Measurements from ENCODE around the gene DCAF16.
"Not testable (repeated sequence)": the region's sequence is repeated elsewhere in the genome, so short reads cannot be mapped to it uniquely, and the experiment has no call there.

DCAF16 gene
- 65.8 to 89.6 reads per million in 2 donors for total RNA-seq

DNA sequence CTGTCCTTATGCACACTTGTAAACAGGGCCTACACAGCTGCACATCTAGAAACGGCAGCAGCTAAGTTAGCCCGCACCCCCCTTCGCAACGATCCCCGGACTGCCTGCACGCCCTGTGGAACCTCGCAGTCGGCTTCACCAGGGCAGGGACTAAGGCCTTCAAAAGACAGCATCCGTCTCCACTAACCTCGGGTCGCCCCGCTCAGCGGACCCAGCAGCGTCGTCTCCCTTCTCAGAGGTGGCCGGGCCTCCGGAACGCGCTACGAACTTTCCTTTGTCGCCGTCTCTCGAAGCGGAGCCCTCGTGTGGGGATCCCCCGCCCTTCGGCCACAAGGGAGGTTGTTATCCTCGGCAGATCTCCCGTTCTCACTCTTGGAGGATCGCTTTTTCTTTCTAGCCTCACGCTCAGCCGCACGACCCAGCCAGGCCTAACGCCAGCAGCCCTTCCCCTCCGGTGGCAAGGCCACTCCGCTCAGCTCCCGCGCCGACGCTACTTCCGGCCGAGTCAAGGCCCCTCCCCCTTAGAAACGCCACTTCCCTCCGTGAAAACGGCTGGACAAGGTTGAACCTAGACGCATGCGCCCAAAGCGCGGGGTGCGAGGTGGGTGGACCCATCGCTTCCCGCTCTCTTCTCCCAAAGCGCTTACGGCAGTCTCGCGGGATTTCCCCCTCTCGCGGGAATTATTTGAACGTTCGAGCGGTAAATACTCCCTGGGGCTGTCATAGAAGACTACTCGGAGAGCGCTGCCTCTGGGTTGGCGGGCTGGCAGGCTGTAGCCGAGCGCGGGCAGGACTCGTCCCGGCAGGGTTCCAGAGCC, at the start of gene DCAF16, which contains the start of gene NCAPG:
Gene DCAF16 (minus strand): TSS at position 498 of the 818 bp plus-strand sequence. CDS start 6,616 bp downstream, outside the sequence.
Gene NCAPG (plus strand): TSS at position 720 of the 818 bp plus-strand sequence. CDS start 99 bp downstream, outside the sequence.
- peak; percentile 95 to 99 (median 99) for DNase-seq

DNA sequence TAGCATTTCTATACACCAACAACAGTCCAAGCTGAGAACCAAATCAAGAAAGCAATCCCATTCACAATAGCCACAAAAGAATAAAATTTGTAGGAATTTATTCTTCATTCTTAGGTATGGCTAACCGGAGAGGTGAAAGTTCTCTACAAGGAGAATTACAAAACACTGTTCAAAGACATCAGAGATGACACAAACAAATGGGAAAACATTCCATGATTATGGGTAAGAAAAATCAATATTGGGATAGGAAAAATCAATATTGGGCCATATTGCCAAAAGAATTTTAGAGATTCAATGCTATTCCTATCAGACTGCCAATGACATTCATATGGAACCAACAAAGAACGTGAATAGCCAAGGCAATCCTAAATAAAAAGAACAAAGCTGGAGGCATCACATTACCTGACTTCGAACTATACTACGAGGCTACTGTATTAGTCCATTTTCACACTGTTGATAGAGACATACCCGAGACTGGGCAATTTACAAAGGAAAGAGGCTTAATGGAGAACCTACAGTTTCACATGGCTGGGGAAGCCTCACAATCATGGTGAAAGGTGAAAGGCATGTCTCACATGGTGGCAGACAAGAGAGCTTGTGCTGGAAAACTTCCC, 49.3 kb upstream of the DCAF16 start:
- no peak for DNase-seq

DNA sequence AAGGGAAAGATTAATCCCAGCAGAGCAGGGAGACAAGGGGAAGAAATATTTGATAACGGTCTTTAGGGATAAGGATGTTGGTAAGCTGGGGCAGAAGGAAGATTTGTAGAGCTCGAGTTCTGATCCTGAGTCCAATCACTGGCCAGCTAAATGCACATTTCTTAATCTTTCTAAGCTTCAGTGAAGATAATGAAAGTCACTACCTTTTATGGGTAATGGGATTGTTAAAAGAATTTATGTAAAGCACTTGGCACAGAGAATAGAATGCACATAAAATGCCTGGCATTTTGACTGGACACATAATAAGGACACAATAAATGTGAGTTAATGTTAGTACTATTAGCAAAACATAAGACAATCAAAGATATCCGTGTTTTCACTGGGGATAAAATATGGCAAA, 43.5 kb upstream of the DCAF16 start:
- no peak for DNase-seq

DNA sequence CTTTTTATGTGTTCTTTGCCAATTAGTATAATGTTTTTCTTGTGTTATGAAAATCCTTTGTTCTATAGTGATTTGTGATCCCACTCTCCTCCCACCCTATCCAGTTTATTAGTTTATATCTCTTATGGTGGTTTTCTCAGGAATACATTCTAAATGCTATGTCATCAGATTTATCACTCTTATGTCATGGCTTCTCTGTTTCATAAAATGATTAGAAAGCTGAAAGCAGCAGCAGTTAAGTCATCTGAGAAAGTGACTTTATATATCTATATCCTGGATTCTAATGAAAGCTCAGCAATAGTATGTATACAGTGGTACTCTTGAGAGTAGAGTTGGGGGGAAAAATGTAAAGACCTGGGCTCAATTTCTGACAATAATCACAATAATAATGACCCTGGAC, 41.4 kb upstream of the DCAF16 start:
- DNase-seq: no peak

DNA sequence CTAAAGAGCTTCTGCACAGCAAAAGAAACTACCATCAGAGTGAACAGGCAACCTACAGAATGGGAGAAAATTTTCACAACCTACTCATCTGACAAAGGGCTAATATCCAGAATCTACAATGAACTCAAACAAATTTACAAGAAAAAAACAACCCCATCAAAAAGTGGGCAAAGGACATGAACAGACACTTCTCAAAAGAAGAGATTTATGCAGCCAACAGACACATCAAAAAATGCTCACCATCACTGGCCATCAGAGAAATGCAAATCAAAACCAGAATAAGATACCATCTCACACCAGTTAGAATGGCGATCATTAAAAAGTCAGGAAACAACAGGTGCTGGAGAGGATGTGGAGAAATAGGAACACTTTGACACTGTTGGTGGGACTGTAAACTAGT, 39.7 kb upstream of the DCAF16 start:
- not testable (repeated sequence) for DNase-seq

DNA sequence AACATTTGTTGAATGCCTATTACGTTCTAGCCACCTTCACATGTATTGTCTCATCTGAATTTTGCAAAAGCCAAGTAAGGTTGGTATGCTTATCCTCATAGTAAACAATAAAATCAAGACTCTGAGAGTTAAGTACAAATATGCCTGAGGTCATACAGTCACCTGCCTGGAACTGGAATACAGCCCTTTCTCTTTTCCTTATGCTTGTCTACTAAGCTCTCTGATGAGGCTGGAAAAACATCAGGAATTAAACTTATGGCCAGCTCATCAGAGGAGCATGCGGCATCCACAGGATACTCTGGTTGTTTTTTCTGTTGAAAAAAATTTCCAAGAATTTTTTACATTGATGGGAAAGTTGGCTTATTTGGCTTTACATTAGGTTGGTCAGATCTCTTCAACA, 35.7 kb upstream of the DCAF16 start:
- DNase-seq: no peak

DNA sequence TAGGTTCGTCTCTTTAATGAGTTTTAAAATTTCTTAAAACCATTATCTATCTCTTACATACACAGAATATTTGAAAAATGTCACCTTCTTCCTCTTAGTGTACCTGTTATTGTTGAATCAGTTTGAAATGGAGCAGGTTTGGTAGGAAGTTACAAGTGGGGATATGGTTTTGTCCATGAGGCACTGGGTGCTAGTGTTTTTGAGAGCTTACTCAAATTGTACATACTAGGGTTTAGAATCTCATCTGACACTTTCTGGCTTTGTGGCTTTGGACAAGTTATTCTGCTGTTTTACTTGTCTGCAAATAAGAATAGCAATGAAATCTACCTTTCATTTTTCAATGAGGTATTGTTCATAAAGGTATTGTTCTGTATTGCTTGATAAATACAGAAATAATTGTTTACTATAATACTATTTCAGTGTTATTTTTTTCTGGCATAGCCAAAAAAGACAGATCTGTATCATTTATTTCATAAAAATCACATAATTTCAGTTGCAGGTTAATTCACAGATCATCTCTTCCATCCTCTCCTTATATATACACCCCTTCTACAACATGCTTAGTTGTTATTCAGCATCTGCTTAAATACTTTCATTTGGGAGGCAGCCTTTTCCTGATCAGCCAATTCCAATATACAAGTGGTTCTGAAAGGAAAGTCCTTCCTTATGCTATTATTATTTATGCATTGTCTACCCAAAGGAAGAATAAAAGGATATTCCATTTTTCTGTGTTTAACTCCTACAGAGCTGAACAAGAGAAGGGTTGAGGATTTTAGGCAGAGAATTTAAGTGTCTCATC, 13.5 kb upstream of the DCAF16 start:
- peak in 1 of 5 experiments; percentile 51 for DNase-seq

DNA sequence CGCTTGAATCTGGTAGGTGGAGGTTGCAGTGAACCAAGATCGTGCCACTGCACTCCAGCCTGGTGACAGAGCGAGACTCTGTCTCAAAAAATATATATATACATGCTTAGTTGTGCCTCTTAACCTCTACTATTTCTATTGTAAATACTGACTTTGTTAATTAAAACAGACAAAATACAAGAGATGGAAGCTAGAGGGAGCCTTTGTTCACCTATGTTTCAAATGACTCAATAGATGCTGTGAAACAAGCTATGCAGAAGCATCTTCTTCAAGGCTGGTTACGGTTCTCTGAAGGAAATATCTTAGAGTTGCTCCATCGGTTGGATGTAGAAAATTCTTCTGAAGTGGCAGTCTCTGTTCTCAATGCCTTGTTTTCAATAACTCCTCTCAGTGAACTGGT, 6.5 kb upstream of the DCAF16 start:
- peak in 2 of 5 experiments; percentile 16 to 76 for DNase-seq

DNA sequence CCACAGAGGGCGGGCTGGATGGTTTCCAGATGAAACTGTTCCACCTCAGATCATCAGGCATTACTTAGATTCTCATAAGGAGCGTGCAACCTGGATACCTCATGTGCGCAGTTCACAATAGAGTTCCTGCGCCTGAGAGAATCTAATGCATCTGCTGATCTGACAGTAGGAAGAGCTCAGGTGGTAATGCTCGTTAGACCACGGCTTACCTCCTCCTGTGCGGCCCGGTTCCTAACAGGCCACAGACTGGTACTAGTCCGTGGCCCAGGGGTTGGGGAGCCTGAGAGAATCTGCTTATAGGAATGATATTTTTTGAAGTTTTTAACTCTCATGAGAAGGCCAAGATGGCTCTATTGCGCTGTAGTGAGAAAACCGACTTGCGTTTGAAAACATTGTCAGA, 5.6 kb upstream of the DCAF16 start:
- DNase-seq: no peak

DNA sequence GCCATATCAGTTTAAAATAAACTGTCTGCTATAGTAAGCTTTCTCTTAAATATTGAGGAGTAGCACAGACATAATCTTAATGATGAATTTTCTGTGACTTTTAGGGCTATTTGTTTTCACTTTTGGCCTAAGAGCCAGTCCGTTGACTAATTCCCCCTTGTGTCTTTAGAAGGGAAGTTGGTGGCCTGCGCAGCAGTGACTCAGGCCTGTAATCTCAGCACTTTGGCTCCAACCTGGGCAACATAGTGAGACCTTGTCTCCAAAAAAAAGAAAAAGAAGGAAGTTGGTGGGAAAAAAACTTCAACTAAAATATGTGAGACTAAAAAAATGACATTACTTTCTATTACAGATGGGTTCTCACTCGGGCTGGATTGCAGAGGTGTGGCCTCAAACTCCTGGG, 3.6 kb upstream of the DCAF16 start:
- DNase-seq: no peak

DNA sequence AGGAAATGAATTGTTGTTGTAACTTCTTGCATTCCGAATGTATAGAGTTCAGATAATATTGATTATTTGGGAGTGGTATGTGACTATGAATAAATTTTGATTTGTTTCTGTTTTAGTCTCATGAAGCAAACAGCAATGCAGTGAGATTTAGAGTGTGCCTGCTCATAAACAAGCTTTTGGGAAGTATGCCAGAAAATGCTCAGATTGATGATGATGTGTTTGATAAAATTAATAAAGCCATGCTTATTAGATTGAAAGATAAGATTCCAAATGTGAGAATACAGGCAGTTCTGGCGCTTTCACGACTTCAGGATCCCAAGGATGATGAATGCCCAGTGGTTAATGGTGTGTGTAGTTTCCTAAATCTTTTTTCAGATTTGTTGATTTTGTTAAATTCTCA, 2.2 kb upstream of the DCAF16 start:
- DNase-seq: no peak

DNA sequence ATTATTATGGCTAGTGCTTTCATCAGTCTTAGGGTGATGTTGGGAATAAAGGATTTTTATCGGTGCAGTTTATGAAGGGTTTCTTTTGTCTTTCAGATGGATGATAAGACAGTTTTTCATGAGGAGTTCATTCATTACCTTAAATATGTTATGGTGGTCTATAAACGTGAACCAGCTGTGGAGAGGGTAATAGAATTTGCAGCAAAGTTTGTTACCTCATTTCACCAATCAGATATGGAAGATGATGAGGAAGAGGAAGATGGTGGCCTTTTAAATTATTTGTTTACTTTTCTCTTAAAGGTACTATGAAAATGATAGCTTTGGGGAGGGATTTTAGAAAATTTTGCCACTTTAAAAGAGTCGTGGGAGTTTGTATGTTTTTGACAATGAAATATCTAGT, 1.6 kb upstream of the DCAF16 start:
- peak in 1 of 5 experiments; percentile 30 for DNase-seq

DNA sequence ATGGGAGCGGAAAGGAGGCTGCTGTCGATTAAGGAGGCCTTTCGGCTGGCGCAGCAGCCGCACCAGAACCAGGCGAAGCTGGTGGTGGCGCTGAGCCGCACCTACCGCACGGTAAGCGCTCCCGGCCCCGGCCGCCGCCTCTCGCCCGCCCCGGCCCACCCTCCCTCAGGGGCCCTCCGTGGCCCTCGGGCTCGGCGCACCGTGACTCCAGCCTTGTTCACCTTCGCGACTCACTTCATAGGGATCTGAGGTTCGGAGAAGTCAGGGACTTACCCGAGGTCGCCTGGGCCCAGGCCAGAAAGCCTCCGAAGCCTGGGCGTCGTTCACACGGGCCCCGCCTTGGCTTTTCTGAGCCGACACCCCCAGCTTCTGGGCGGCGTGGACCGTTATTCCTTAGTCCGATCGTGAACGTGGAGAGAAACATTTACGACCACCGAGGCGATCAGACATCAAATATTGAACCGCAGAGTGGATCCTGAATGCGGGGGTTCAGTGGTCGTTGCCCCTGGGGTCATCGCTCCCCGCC, 584 bp upstream of the DCAF16 start:
- peak in 1 of 5 experiments; percentile 59 for DNase-seq

DNA sequence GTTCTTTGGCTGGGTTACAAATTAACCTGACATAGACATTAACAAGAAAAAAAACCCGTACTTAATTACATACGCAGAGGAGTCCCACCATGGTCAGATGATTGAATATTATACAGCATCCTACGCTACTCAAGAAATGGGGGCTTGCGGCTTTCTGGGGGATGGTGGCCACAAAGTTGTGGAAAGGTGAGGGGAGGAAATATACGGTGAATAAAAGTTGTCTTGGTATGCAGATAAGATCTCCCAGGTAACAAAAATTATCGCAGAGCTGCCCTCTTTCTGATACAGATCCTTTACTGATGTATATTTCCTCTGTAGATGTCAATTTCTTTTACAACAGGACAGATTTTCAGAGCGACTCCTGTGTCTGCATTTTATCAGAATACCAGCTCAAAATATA, 890 bp downstream of the DCAF16 start:
- peak in 3 of 5 experiments; percentile 9 to 22 (median 10) for DNase-seq

DNA sequence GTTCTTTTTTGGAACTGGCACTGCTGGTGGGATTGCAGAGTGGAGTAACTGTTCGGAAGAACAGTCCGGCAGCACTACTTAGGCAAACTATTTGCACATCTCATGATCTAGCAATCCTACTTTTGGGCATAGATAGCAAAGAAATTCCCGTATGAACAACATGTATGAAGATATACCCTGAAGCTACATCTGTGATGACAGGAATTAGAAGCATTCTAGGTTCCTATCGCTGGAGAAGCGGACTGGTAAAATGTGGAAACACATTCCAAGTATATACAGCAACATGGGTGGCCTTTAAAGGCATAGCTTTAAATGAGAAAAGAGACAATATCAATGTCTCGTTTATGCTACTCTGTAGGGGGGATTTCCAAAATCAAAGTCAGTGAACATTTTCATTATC, 3.1 kb downstream of the DCAF16 start:
- no peak for DNase-seq

DNA sequence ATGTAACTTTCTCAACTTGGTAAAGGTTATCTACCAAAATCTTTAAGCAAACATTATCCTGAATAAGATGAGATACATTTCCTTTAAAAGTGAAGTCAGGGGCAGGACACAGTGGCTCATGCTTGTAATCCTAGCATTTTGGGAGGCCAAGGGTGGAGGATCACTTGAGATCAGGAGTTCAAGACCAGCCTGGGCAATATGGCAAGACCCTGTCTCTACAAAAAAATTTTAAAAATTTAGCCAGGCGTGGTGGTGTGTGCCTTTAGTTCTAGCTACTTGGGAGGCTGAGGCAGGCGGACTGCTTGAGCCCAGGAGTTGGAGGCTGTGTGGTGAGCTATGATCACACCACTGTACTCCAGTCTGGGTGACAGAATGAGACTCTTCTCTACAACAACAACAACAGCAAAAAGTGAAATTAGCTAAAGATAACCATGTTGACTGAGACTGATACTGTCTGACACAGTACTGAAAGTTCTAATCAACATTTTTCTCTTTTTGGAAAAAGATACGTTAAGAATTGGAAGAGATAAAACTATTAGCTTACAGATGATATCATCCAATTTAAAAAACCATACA, 4.9 kb downstream of the DCAF16 start:
- peak in 1 of 5 experiments; percentile 50 for DNase-seq

DNA sequence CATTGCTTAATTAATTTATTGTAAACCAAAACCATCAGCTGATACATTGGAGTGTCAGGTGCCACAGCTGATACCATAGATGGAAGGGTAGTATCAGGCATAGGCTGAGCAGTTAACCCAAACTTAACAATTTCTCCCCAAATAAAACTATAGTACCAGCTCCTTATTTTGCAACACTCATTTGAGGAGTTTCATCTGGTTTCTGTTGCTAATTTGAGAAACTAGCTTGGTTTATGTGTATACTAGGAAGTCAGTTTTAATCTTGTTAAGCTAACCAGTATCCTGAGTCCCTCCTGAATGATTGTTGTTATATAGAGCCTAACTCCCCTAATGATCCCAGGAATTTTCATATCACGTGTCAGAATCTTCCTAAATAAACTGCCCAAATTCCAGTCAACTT, 12.7 kb downstream of the DCAF16 start:
- peak in 1 of 5 experiments; percentile 25 for DNase-seq

DNA sequence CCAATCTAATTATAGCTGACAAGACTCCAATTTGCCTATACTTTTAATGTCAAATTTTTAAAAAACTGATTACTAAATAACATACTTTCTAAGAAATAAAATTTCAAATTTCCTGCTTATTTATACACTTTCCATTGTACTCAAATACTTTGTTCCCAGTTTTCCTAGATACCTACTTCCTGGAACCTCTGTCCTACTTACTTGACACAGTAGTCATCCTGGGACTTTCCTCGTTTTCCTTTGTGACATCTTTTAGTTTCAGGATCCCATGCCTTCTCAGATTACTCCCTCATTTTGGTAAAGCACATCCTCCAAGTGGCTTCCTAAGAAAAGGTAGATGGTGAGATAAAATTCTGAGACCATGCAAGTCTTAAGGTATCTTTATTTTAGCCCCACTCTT, 15.8 kb downstream of the DCAF16 start:
- no peak for DNase-seq

DNA sequence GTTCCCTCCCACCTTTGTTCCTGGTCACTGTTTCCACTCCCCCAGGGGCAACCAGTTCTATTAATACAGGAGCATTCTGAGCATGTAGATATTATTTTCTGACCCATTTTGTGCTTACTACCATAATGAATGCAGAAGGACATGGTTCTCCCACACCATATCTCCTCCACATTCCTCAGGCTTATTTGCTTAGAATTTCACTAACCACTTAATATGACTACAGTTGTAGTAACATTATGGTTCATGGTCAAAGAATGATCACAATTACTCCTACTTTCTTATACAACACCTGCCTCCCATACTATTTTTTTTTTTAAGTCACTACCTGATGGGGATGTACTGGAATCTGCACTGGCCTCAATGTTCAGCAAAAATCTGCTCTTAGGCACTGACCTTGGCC, 21.6 kb downstream of the DCAF16 start:
- no peak for DNase-seq

DNA sequence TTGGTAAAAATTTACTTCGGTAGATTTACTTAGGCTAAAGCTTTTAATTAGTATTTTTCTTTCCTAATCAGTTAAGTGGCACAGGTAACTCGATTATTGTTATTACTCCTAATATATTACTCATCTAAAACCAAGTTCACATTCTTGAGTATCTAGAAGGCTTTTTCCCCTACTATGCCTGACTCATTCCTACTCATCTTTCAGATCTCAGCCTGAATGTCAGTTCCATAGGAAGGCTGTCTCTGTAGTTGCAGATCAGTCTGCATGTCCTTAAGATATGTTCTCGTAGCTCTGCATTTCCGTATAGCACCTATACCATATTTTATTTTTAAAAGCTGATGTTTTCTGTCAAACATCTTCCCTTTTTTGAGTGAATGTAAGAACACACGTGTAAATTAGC, 23.2 kb downstream of the DCAF16 start:
- DNase-seq: no peak

DNA sequence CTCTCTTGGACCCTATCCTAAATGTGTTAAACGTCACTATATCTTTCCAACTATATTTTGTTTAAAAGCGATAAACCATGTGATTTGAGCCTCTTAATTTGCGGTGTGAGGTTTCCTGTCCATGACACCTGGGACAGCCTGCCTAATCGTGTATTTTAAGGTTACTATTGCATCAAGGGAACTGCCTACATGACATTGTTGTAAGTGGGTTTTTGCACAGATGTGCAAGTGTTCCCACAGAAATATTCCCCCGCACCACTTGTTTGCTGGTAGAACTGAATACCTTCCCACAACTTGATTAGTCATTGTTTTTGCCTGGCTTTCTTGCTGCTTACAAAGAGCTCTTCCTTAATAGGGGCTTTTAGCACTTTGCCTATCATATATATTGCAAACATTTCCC, 24.0 kb downstream of the DCAF16 start:
- DNase-seq: no peak

DNA sequence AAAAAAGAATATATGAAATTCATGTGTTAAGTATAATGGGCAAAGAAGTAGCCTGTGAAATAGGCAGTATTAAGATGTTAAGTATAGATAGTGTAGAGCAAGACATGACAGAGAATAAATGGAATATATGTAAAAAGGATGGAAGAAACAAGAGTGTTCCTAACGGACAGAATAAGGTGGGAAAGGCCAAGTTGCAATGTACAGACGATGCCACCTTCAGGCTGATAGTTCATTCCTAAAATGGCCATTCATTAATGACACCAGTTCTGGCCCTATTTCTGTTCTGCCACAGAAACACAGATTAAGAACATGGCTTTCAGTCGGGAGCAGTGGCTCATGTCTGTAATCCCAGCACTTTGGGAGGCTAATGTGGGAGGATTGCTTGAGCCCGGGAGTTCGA, 24.7 kb downstream of the DCAF16 start:
- DNase-seq: no peak
